ENCODE results near the gene DGKE.

The DGKE gene

DNA sequence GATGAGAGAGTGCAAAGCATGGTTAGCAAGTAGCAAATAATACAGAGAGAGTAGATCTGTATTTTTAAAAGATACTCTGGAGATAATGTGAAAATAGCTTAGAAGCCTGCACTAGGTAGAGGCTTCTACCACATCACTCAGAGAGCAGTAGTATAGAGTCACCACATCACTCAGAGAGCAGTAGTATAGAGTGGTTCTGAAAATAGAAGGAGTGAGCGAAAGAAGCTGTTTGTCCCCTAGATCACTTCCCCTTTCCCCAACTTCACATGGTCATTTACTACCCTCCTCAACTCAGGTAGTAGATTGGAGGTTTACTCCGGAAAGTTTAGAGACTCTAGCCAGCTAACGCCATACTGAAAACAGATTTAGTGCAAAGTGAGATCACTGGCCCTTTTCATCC lies 17.1 kb downstream of the DGKE start:
- no peak for DNase-seq

DNA sequence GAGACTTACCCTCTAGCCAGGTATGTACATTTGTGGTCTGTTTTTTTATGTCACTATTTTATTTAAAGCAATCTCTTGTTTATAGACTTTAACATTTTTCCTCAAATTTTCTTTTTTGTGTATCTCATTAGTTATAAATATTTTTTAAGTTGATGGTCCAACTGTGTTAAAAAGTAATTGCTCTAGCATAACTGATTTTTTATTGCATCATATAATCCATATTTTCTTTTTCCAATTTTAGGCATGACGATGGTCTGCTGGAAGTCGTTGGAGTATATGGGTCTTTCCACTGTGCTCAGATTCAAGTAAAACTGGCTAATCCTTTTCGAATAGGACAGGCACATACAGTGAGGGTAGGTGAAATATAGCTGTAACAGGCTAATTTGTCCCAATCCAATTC lies 27.9 kb downstream of the DGKE start:
- no peak for DNase-seq

DNA sequence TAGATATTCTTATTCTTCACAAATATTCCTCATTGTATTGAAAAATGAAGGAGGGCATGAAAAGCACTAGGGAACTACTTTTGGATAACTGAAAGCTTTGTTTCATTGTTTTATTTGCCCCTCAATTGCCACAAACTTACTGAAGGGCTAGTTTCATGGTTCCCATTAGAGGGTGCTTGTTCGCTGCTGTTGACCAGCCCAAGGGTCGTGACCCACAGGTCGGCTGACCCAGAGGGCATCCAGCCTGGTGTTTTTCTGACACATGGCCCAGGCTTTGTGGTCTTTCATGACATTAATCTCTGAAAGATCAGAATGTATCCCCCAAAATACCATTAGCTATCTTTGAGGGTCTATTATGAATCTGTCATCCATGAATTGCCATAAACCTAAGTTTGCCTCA lies 30.0 kb downstream of the DGKE start:
- no peak for DNase-seq

- no peak for DNase-seq
These were observed 32.1 kb downstream of the DGKE start for GRCh38 chr17:56866076-56866475.

DNA sequence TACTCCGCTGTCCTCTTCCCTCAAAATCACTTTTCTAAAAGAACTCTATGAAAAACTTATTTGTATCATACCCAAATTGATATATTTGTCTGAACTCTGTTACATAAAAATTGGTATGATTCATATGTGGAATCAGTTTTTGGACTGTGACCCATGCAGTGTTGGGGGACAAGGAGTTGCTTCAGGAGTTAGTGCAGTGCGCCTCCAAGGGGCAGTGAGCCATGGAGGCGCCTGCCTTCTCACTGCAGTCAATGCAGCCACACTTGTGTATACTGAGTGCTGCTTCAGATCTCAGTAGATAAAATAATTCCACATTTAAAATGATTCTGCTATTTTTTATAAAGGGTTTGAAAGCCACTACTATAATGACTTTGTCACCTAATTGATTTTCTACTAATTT lies 32.5 kb downstream of the DGKE start:
- no peak for DNase-seq

DNA sequence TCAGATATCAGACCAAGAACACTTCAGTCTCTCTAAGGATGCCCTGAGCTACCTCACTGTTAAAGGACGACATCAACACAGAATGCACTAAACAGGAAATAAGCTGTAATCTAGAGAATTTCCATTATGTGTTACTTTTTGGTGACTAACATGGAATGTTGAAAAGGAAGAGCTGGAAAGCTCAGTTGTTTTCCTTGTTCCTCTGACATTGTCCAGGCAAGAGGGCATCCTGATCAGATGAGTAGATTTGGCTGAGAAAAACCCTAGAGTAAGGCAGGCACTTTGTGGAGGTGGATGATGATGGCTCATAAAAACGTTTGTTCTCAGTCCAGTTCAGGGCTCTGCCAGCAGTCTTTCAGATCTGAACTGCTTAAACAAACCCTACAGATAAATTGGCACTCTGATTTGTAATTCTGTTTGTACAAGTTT lies 34.0 kb downstream of the DGKE start:
- DNase-seq: no peak

GRCh38 chr17:56868716-56869115 lies 34.8 kb downstream of the DGKE start:
- no peak for DNase-seq

GRCh38 chr17:56870081-56870651 lies 36.2 kb downstream of the DGKE start:
- no peak for DNase-seq

GRCh38 chr17:56876766-56877179 lies 42.8 kb downstream of the DGKE start:
- DNase-seq: no peak

DNA sequence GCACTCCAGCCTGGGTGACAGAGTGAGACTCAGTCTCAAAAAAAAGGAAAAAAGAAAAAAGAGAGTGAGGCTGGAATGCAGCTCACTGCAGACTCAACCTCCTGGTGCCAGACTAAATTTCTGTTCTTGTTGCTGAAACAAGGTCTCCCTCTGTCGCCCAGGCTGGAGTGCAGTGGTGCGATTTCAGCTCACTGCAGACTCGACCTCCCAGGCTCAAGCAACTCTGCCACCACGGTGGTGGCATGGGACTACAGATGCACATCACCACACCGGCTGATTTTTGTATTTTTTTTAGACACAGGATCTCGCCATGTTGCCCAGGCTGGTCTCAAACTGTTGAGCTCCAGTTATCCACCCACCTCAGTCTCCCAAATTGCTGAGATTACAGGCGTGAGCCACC lies 45.3 kb downstream of the DGKE start:
- DNase-seq: no peak

GRCh38 chr17:56880133-56880532 lies 46.2 kb downstream of the DGKE start:
- no peak for DNase-seq

DNA sequence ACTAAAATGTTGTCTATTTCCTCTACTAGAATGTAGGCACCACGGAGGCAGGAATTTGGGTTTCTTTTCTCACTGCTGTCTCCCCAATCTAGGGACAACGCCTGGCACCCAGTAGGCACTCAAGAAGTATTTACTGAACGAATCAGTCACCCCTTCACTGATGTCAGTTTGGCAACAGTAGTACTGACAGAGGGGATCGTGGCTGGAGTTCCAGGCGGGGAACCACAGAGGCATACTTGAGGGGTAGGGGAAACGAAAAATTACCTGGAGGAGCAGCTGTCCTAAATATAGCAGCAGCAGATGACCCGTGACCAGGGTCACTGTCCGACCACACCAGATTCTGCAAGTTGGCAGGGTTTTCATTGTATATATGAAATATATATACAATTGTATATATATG lies 46.6 kb downstream of the DGKE start:
- no peak for DNase-seq

DNA sequence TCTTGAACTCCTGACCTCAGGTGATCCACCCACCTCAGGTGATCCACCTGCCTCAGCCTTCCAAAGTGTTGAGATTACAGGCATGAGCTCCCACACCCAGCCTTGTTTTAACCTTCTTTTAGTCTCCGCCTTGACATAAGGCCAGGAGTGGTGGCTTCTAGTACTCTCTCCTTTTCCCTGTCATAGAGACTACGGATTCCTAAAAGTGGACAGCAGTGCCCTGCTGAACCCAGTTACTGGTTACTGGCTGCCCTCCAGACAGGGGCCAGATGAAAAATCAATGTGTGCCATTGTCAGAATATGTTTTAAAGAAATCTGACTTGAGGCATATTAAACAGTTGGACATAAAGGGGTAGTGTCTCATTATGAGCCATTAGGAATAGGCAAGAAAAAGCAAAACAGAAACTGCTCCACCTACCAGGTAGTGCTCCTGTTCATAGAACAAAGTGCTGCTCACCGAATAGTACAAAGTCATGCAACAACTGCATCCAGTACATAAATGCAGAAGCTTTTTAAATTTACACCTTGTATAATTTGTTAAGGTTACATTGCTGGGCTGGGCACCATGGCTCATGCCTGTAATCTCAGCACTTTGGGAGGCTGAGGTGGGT lies 47.8 kb downstream of the DGKE start:
- no peak for DNase-seq

- no peak for DNase-seq
These were observed 49.7 kb downstream of the DGKE start for GRCh38 chr17:56883616-56884015.

DNA sequence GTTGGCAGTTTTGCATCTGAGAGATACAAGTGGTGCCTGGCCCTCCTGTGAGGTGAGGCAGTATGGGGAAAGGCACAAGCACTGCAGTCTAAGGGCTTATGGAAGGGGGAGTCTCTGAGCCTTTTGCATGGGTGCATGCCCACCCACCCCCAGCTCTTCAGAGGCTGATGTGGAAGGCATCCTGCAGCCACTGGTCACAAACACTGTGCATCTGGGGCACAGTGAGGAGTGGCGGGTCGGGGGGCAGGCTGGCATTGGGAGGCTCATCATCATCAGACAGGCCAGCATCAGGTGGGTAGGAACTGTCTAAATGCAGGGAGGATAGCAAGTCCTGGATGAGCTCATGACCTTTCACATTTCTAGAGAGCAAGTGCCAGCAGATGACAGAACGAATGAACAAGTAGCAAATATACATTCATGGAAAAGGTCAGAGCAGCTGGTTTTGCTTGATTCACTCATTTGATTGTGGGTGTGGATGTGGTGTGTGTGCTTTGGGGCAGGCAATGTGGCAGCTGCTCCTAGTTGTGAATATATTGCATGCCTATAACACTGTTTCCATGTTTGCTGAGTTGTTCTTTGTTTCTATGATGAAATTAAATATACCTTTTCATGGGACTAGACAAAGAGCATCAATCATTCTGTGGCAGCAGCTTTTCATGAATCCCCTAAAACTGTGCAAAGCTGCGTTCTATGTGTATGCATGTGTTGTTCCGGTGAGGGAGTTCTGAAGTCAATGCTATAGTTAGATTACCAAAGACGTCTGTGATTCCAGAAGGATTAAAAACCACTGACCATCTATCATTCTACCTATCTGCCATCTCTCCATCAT lies 50.7 kb downstream of the DGKE start:
- DNase-seq: no peak

- DNase-seq: no peak
These were observed 51.3 kb downstream of the DGKE start for GRCh38 chr17:56885312-56885657.

DNA sequence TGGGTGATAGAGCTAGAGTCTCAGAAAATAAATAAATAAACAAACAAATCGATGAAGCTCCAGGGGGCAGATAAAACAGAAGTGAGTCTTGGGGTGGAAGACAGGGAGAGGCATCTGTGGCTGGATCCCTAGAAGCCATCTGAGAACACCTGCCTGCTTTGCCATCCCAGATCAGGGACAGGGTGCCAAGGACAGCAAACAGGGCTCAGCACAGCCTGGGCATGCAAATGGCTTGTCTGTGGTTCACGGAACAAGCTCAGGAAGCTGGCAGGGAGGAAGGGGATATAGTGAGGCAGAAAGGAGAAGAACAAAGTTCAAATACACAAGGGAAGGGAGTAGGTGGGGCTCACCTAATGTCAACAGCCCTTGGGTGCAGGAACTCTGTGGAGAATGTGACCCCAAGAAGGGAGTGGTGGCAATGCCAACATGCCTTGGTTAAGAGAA lies 52.4 kb downstream of the DGKE start:
- DNase-seq: no peak

GRCh38 chr17:56887105-56887504 lies 53.2 kb downstream of the DGKE start:
- no peak for DNase-seq

DNA sequence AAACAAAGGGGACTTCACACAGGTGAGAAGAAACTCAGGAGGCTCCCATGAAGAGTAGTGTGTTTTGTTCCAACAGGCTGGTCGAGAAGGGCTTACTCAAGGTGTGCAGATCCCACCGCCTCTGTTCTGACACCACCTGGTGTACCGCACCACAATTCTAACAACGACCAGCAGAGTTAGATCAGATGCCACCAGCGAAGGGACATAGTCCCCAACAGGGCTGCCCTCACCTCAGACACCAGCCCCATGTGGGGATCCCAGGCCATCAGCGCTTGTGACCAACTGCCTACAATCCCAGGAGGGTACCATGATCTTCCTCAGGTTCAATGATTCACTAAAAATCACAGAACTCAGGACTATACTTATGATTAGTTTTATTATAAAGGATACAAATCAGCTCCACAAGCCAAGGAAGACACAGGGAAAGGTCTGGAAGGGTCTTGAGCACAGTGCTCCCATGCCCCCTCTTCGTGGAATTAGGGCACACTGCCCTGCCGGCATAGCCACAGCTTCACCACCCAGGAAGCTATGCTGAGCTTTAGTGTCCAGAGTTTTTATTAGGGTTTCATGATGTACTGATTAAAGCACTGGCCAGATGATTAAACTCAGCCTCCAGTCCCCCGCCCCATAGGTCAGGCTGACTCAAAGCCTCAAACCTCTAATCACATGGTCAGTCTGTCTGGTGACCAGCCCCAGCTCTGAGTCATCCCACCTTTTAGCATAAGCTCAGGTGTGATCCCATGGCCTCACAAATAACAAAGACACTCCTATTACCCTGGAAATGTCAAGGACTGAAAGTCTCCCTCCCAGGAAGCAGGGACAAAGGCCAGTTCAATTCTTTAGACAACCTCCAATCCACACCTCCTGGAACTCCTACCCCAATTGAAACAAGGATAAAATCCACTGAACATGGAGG lies 53.9 kb downstream of the DGKE start:
- no peak for DNase-seq

DNA sequence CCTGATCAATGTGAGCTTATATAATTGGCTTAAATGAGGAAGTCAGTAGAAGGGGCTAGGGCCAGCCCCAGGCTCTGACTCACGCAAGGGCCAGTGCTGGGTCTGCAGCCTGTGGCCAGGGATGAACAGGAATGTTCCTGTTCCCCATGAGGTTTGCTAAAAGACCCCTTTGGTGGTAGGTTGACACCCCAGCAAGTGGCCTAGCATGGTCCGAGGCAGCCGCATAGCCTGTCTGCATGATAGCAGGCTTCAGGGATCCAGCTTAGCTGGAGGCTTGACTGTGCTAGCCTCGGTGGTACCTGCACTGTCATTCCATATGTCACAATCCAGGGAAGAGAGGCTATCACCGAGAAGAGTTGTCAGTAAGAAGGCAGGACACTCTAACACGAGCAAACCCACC lies 56.4 kb downstream of the DGKE start:
- DNase-seq: no peak

- no peak for DNase-seq
These were observed 57.1 kb downstream of the DGKE start for GRCh38 chr17:56890906-56891674.

DNA sequence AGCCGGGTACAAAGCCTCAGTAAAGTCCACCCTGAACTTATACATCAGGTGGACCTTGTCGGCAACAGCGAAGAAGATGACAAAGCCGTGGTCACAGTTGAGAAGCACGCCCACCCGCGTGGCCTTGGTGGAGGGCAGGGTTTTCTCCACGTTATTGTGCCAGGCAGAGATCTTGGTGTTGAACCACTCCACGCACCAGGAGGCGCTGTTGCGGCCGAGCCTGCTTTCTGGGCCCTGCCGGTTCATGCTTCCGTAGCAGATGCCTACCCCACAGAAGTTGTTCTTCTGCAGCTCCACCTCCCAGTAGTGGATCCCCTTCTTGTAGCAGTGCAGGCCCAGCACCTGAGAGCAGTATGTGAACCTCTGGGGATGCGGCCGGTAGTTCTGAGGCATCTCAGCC lies 57.8 kb downstream of the DGKE start:
- DNase-seq: no peak

GRCh38 chr17:56892333-56892732 lies 58.4 kb downstream of the DGKE start:
- DNase-seq: no peak
